HG03280 (cell line): Measurements from ENCODE around the gene TOM1L2.
"Not testable (repeated sequence)": the region's sequence is repeated elsewhere in the genome, so short reads cannot be mapped to it uniquely, and the experiment has no call there.

ENCODE experiments used
- ATAC-seq: cut with Tn5 transposase; IDR thresholded peaks from one replicate; pipeline ENCODE4 v1.9.1; 2021; ENCODE audit warnings: mild to moderate bottlenecking, moderate library complexity; ENCODE audit not compliant: unreplicated experiment

TOM1L2 gene

GRCh38 chr17:17926036-17926435, 46.2 kb downstream of the TOM1L2 start:
- ATAC-seq = no peak

GRCh38 chr17:17924857-17925250, 47.3 kb downstream of the TOM1L2 start:
- ATAC-seq = no peak

GRCh38 chr17:17924131-17924856, 47.9 kb downstream of the TOM1L2 start:
- no peak for ATAC-seq

GRCh38 chr17:17922070-17922614, 50.1 kb downstream of the TOM1L2 start:
- no peak for ATAC-seq

GRCh38 chr17:17921192-17922069, 50.8 kb downstream of the TOM1L2 start:
- no peak for ATAC-seq

- ATAC-seq = no peak
These were observed 52.8 kb downstream of the TOM1L2 start for GRCh38 chr17:17919169-17920107.

- ATAC-seq = no peak
These were observed 54.8 kb downstream of the TOM1L2 start for GRCh38 chr17:17917394-17917793.

- no peak for ATAC-seq
These were observed 57.0 kb downstream of the TOM1L2 start for GRCh38 chr17:17915183-17915582.

- ATAC-seq = no peak
These were observed 58.4 kb downstream of the TOM1L2 start for GRCh38 chr17:17913695-17914332.

- not testable (repeated sequence) for ATAC-seq
These were observed 59.9 kb downstream of the TOM1L2 start for GRCh38 chr17:17912336-17912735.

GRCh38 chr17:17911001-17911613, 61.1 kb downstream of the TOM1L2 start:
- no peak for ATAC-seq

- no peak for ATAC-seq
These were observed 62.1 kb downstream of the TOM1L2 start for GRCh38 chr17:17910060-17910459.

GRCh38 chr17:17909078-17909477, 63.1 kb downstream of the TOM1L2 start:
- ATAC-seq = no peak

GRCh38 chr17:17907469-17907868, 64.7 kb downstream of the TOM1L2 start:
- no peak for ATAC-seq

GRCh38 chr17:17906418-17907215, 65.6 kb downstream of the TOM1L2 start:
- ATAC-seq = no peak

- ATAC-seq = no peak
These were observed 67.2 kb downstream of the TOM1L2 start for GRCh38 chr17:17905036-17905320.

GRCh38 chr17:17904166-17905035, 67.8 kb downstream of the TOM1L2 start:
- no peak for ATAC-seq

- no peak for ATAC-seq
These were observed 69.3 kb downstream of the TOM1L2 start for GRCh38 chr17:17902877-17903276.
